Pancreas (tissue), 10 donors: ENCODE measurements around the gene IRGC. TPM values are rescaled to one million over a fixed set of nuclear protein-coding genes. Genes with fewer than 3 reads are reported as not detected.
"Not testable (repeated sequence)": the region's sequence is repeated elsewhere in the genome, so short reads cannot be mapped to it uniquely, and the experiment has no call there.

ENCODE experiments used
- ATAC-seq, 4 donors: fragments of 200-7000 bp; cut with Tn5 transposase; one replicate each; pipeline versions ENCODE4 v1.8.0 to v1.9.1; 2020; ENCODE audit warnings: mild to moderate bottlenecking in 4 of 4, moderate library complexity in 4 of 4
- DNase-seq, 6 donors: peaks; one replicate each; pipeline ENCODE4 v3.0.0-alpha.2; 2020
- FAIRE-seq: peaks from 2 replicates; lab custom pipeline; 2012; peaks lifted over from hg19 to GRCh38; lab: Jason Lieb, UNC
- H3K27ac ChIP-seq, 4 donors: fragments of 200-600 bp; sonication (generic); 1 replicate in 3 of 4; 2 replicates in 1 of 4; pipeline versions ENCODE4 v1.5.0 to v1.8.0; 2020
- H3K27me3 ChIP-seq, 4 donors: fragments of 200-600 bp; one replicate each; pipeline ENCODE4 v1.8.0; 2021
- H3K36me3 ChIP-seq, 3 donors: fragments of 200-600 bp; sonication (generic) in 1 of 3; one replicate each; pipeline versions ENCODE4 v1.5.0 to v1.8.0; 2020 to 2021
- H3K4me1 ChIP-seq, 3 donors: fragments of 200-600 bp; one replicate each; pipeline ENCODE4 v1.8.0; 2021
- H3K4me3 ChIP-seq, 4 donors: fragments of 200-600 bp; sonication (generic) in 2 of 4; one replicate each; pipeline versions ENCODE4 v1.5.0 to v1.8.0; 2020 to 2021
- H3K9me3 ChIP-seq, 4 donors: fragments of 200-600 bp; one replicate each; pipeline ENCODE4 v1.8.0; 2021
- WGBS, 2 donors: extraction: QIAGEN DNeasy Blood & Tissue Kit; methylation state at CpG; one replicate each; pipeline ENCODE4 v1.1.7; 2013; 5-methylcytosine and 5-hydroxymethylcytosine counted together
- intact Hi-C, 3 donors: fragments of 100-400 bp; cut with DNase I; formaldehyde crosslinking; loops; one replicate each; pipeline versions ENCODE4 v1.11.1 to v1.14.2; 2022
- polyA plus RNA-seq, 2 donors: library from polyadenylated mRNA; stranded (reverse); fragments of 200-250 nt; gene quantifications; one replicate each; pipeline ENCODE4 v1.2.3, GENCODE V29; 2013
- total RNA-seq, 6 donors: library from RNA; stranded (reverse); fragmentation: NEBNext Ultra II Directional in 4 of 6; extraction: Animal tissue kit (Norgen Biotek cat#: 25700) in 4 of 6; gene quantifications; one replicate each; pipeline versions ENCODE4 v1.2.1 to v1.2.4, GENCODE V29; 2021 to 2023
- TF ChIP-seq, protein P1 (sequence below), 4 donors: fragments of 200-600 bp; sonication (generic) in 3 of 4; IDR thresholded peaks; one replicate each; pipeline versions ENCODE4 v1.5.0 to v1.8.0; 2021; ENCODE audit warnings: antibody characterized with exemption in 4 of 4
- donor health status: healthy with polysubstance abuse.
- donor health status: DM: no; HTN: no; CAD: no; lungs with moderate emphysema.
- donor health status: DM: no; HTN: no; CAD: no.
- donor health status: control.
- donor health status: control.
- donor health status: Bipolar disorder and iron deficiency.
- donor health status: DM: yes; HTN: yes; CAD: no.
- donor health status: DM: no; HTN: no; CAD: no.
- donor health status: DM: no; HTN: no; CAD: no.
- donor health status: DM: yes; HTN: yes; CAD: no.

Gene IRGC
- total and polyA plus RNA-seq, 8 donors: not detected

DNA sequence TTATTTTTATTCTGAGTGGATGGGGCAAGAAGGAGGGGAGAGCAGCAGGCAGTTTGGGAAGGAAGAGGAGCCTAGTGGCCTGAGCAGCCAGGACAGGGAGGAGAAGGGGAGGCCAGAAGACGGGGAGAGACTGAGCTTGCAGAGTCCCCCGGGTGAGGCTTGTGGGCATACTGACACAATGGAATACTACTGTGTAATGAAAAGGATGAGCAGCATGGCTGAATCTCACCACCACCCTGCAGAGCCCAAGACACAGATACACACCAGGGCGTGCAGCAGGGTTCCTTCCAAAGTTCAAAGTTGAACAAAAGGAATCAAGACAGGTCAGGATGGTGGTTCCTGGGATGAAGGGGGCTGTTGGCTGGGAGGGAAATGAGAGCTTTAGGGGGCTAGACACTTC, 46.9 kb downstream of the IRGC start:
- intact Hi-C loops: no loop called here
- H3K9me3 ChIP-seq: no peaks in the 10 kb centered on the region
- FAIRE-seq: no peak
- DNase-seq: no peak
- no peaks in the 10 kb centered on the region for H3K4me1 ChIP-seq
- no peak overlapping the region for H3K27ac ChIP-seq
- WGBS, 2 donors: 61 to 83% methylated on average over 3 of the region's 3 CpGs
- H3K27me3 ChIP-seq: no peaks in the 10 kb centered on the region
- no peak overlapping the region for H3K4me3 ChIP-seq
- no peak for ATAC-seq
- TF ChIP-seq, protein P1, sequence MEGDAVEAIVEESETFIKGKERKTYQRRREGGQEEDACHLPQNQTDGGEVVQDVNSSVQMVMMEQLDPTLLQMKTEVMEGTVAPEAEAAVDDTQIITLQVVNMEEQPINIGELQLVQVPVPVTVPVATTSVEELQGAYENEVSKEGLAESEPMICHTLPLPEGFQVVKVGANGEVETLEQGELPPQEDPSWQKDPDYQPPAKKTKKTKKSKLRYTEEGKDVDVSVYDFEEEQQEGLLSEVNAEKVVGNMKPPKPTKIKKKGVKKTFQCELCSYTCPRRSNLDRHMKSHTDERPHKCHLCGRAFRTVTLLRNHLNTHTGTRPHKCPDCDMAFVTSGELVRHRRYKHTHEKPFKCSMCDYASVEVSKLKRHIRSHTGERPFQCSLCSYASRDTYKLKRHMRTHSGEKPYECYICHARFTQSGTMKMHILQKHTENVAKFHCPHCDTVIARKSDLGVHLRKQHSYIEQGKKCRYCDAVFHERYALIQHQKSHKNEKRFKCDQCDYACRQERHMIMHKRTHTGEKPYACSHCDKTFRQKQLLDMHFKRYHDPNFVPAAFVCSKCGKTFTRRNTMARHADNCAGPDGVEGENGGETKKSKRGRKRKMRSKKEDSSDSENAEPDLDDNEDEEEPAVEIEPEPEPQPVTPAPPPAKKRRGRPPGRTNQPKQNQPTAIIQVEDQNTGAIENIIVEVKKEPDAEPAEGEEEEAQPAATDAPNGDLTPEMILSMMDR (IDR thresholded peaks at IDR 0.05): no peak
- H3K36me3 ChIP-seq: no peaks in the 10 kb centered on the region

GRCh38 chr19:43763473-43763939, 47.6 kb downstream of the IRGC start:
- H3K27me3 ChIP-seq: no peaks in the 10 kb centered on the region
- WGBS, 2 donors: 62 to 63% methylated on average over 3 of the region's 3 CpGs
- no peak for FAIRE-seq
- no peaks in the 10 kb centered on the region for H3K4me1 ChIP-seq
- intact Hi-C loops: no loop called here
- H3K36me3 ChIP-seq: no peaks in the 10 kb centered on the region
- TF ChIP-seq, protein P1 (IDR thresholded peaks at IDR 0.05): no peak
- H3K4me3 ChIP-seq: no peak overlapping the region
- ATAC-seq: peak in 3 of 4 donors; percentile 18 to 62 (median 24)
- H3K27ac ChIP-seq: no peak overlapping the region
- no peaks in the 10 kb centered on the region for H3K9me3 ChIP-seq
- no peak for DNase-seq

DNA sequence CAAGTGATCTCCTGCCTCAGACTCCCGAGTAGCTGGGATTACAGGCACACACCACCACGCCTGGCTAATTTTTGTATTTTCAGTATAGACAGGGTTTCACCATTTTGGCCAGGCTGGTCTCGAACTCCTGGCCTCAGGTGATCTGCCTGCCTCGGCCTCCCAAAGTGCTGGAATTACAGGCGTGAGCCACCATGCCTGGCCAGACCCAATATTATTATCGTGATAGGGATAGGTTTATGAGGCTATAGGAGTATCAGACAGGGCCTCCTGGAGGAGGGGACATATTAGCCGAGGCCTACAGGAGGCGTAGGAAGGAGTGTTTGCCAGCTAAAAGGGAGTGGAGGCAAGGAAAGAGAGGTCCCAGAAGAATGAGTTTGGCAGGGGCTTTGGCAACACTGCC, 48.8 kb downstream of the IRGC start:
- H3K4me1 ChIP-seq, H3K36me3 ChIP-seq, H3K9me3 ChIP-seq, intact Hi-C loops, DNase-seq, H3K4me3 ChIP-seq, ATAC-seq, H3K27me3 ChIP-seq, FAIRE-seq: not testable (repeated sequence)
- H3K27ac ChIP-seq: peak overlapping the region in 1 of 4 donors; percentile 21
- 78 to 86% methylated on average over 8 of the region's 8 CpGs for WGBS, 2 donors

DNA sequence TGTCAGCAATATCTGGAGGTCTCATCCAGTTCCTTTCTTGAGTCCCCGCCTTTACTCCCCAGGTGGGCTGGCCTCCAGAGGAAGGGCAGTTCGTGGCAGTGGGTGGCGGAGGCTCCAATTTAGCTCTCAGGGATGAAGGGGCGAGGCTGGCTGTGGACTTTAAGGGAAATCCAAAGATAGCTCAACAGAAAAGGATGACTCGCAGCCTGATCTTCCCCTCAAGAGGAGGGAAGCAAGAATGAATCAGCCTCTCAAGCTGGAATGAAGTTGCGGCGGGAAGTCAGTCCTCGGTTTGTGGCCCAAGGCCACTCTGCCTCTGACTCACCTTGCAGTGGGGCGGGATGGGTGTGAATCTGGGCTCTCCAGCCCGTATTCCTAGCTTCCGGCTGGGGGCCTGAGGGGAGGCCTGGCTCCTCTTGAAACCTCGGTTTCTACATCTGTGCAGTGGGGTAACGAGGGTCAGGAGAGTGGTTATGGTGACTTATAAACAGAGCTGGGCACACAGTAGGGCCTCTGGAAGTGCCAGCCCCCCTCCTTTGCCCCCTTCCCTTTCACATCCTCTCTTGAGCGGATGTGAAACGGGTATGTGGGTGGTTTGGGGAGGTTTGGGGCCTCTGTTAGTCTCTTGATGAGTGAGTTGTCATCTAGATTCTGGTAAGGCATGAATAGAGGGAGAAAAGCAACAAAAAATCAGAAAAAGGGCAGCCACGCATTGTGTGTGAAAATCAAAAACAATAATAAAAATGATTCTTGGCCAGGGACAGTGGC, 49.4 kb downstream of the IRGC start:
- intact Hi-C loops: no loop called here
- DNase-seq (no peak), ATAC-seq (peak in 3 of 4 donors; percentile 69 to 82 (median 77)), FAIRE-seq (no peak)
- peak overlapping the region in 2 of 4 donors; percentile 21 to 47 for H3K27ac ChIP-seq
- H3K9me3 ChIP-seq: no peaks in the 10 kb centered on the region
- H3K4me1 ChIP-seq: no peaks in the 10 kb centered on the region
- H3K4me3 ChIP-seq: no peak overlapping the region
- WGBS, 2 donors: 67 to 73% methylated on average over 16 of the region's 16 CpGs
- TF ChIP-seq, protein P1 (IDR thresholded peaks at IDR 0.05): no peak
- H3K36me3 ChIP-seq: no peaks in the 10 kb centered on the region
- H3K27me3 ChIP-seq: no peaks in the 10 kb centered on the region

- TF ChIP-seq, protein P1 (IDR thresholded peaks at IDR 0.05): no peak
- DNase-seq: no peak
- Histone ChIP-seq H3K36me3 (no peaks in the 10 kb centered on the region), H3K4me3 (no peak overlapping the region), H3K9me3 (no peaks in the 10 kb centered on the region), H3K27me3 (no peaks in the 10 kb centered on the region), H3K4me1 (no peaks in the 10 kb centered on the region), H3K27ac (no peak overlapping the region)
- FAIRE-seq: no peak
- 66 to 72% methylated on average over 4 of the region's 4 CpGs for WGBS, 2 donors
- intact Hi-C loops: no loop called here
- ATAC-seq: no peak
Observed at GRCh38 chr19:43766755-43767043, 50.8 kb downstream of the IRGC start.
